HEK293T (cell line): ENCODE results near the gene GRID2.

Source experiments
- CTCF ChIA-PET: fragments of 350-600 bp; formaldehyde crosslinking; extraction: SDS; loops from one replicate; lab custom pipeline; 2021; ENCODE audit warnings: antibody characterized with exemption, inconsistent platforms; lab: Yijun Ruan, JAX
- POLR2A ChIA-PET: fragments of 350-600 bp; formaldehyde crosslinking; extraction: SDS; loops from one replicate; lab custom pipeline; 2020; ENCODE audit warnings: antibody characterized with exemption, inconsistent platforms; lab: Yijun Ruan, JAX
- DNase-seq: peaks from one replicate; pipeline ENCODE4 v3.0.0; 2012; ENCODE audit warnings: mixed read lengths; ENCODE audit errors: extremely low spot score
- ARNT ChIP-seq: fragments of 450-650 bp; IDR thresholded peaks from 2 replicates; pipeline ENCODE4 v1.6.1; 2017; ENCODE audit warnings: mild to moderate bottlenecking
- BHLHE40 ChIP-seq: fragments of 450-650 bp; IDR thresholded peaks from 2 replicates; pipeline ENCODE4 v1.6.1; 2016; ENCODE audit warnings: mild to moderate bottlenecking, moderate library complexity, borderline replicate concordance
- CTBP1 ChIP-seq: fragments of 450-650 bp; IDR thresholded peaks from 2 replicates; pipeline ENCODE4 v1.6.1; 2016; ENCODE audit warnings: borderline replicate concordance
- ELF4 ChIP-seq: fragments of 450-650 bp; IDR thresholded peaks from 2 replicates; pipeline ENCODE4 v1.6.1; 2017; ENCODE audit warnings: antibody characterized with exemption
- FOXA1 ChIP-seq: fragments of 450-650 bp; IDR thresholded peaks from 2 replicates; pipeline ENCODE4 v1.6.1; 2016; ENCODE audit warnings: mild to moderate bottlenecking
- FOXK2 ChIP-seq: fragments of 450-650 bp; IDR thresholded peaks from 2 replicates; pipeline ENCODE4 v1.6.1; 2016; ENCODE audit warnings: mild to moderate bottlenecking
- FOXM1 ChIP-seq: fragments of 450-650 bp; IDR thresholded peaks from 2 replicates; pipeline ENCODE4 v1.6.1; 2017; ENCODE audit warnings: mild to moderate bottlenecking, borderline replicate concordance
- HDGF ChIP-seq: fragments of 450-650 bp; IDR thresholded peaks from 2 replicates; pipeline ENCODE4 v1.6.1; 2017; ENCODE audit warnings: antibody characterized with exemption, borderline replicate concordance
- L3MBTL2 ChIP-seq: fragments of 450-650 bp; conservative IDR thresholded peaks from 2 replicates; pipeline ENCODE4 v1.6.1; 2016; ENCODE audit warnings: mild to moderate bottlenecking
- LEF1 ChIP-seq: fragments of 450-650 bp; IDR thresholded peaks from 2 replicates; pipeline ENCODE4 v1.6.1; 2017; ENCODE audit warnings: mild to moderate bottlenecking, borderline replicate concordance
- NFRKB ChIP-seq: fragments of 450-650 bp; IDR thresholded peaks from 2 replicates; pipeline ENCODE4 v1.6.1; 2016; ENCODE audit warnings: mild to moderate bottlenecking, moderate library complexity
- PKNOX1 ChIP-seq: fragments of 450-650 bp; IDR thresholded peaks from 2 replicates; pipeline ENCODE4 v1.6.1; 2016
- SP1 ChIP-seq: fragments of 450-650 bp; IDR thresholded peaks from 2 replicates; pipeline ENCODE4 v1.6.1; 2017
- SUZ12 ChIP-seq: fragments of 450-650 bp; IDR thresholded peaks from 2 replicates; pipeline ENCODE4 v1.6.1; 2016; ENCODE audit warnings: mild to moderate bottlenecking
- TARDBP ChIP-seq: fragments of 450-650 bp; IDR thresholded peaks from 2 replicates; pipeline ENCODE4 v1.6.1; 2016
- ZNF384 ChIP-seq: fragments of 450-650 bp; IDR thresholded peaks from 2 replicates; pipeline ENCODE4 v1.6.1; 2016

Gene GRID2

GRCh38 chr4:93016350-93016749, 712.6 kb downstream of the GRID2 start:
- POLR2A ChIA-PET = no interaction called here
- CTCF ChIA-PET = no interaction called here
- DNase-seq = no peak
- TF ChIP-seq SP1 (no peak), NFRKB (no peak), BHLHE40 (no peak), L3MBTL2 (no peak), ARNT (no peak), PKNOX1 (no peak), SUZ12 (no peak), ELF4 (no peak), TARDBP (no peak), FOXA1 (no peak), ZNF384 (no peak), LEF1 (no peak), CTBP1 (no peak)

- CTCF ChIA-PET = no interaction called here
Measured at GRCh38 chr4:93018243-93018642, 714.5 kb downstream of the GRID2 start.

GRCh38 chr4:93018806-93019205, 715.0 kb downstream of the GRID2 start:
- POLR2A ChIA-PET = no interaction called here
- DNase-seq = no peak
- TF ChIP-seq FOXM1 (no peak), SP1 (no peak), ZNF384 (no peak), NFRKB (no peak), FOXK2 (no peak)
- CTCF ChIA-PET = no interaction called here

More at GRCh38 chr4:93018243-93018642, 714.5 kb downstream of the GRID2 start:
- POLR2A ChIA-PET = no interaction called here
- no peak for DNase-seq
- TF ChIP-seq PKNOX1 (no peak), ZNF384 (no peak), SUZ12 (no peak), FOXK2 (no peak), BHLHE40 (no peak), ELF4 (no peak), ARNT (no peak), CTBP1 (no peak), FOXA1 (no peak), LEF1 (no peak)

GRCh38 chr4:93029769-93030168, 726.0 kb downstream of the GRID2 start:
- no peak for DNase-seq
- TF ChIP-seq CTBP1 = no peak
- no peak for TF ChIP-seq FOXK2
- TF ChIP-seq NFRKB = no peak
- no peak for TF ChIP-seq ELF4
- TF ChIP-seq FOXA1 = no peak
- no peak for TF ChIP-seq BHLHE40
- TF ChIP-seq ARNT = no peak
- TF ChIP-seq PKNOX1 = no peak
- TF ChIP-seq TARDBP = no peak
- TF ChIP-seq L3MBTL2 = no peak
- POLR2A ChIA-PET = no interaction called here
- CTCF ChIA-PET = no interaction called here

GRCh38 chr4:93030670-93031069, 726.9 kb downstream of the GRID2 start:
- TF ChIP-seq TARDBP (no peak), ARNT (no peak), FOXA1 (no peak), BHLHE40 (no peak), CTBP1 (no peak), NFRKB (no peak)
- ChIA-PET CTCF (interaction anchor here (0.9 kb wide), 1 partner anchor 13 kb away, joined by 6 read pairs; no protein-coding TSS in a partner anchor), POLR2A (no interaction called here)
- no peak for DNase-seq

- ChIA-PET POLR2A (no interaction called here), CTCF (no interaction called here)
- TF ChIP-seq TARDBP (no peak), NFRKB (no peak), ARNT (no peak), SUZ12 (no peak), FOXM1 (no peak), CTBP1 (no peak), ZNF384 (no peak), HDGF (no peak), FOXA1 (no peak)
- DNase-seq = no peak
Measured at GRCh38 chr4:93031431-93032098, 727.8 kb downstream of the GRID2 start.

GRCh38 chr4:93042746-93043145, 739.0 kb downstream of the GRID2 start:
- DNase-seq = no peak
- CTCF ChIA-PET = no interaction called here
- TF ChIP-seq NFRKB (no peak), SP1 (no peak), PKNOX1 (no peak), ELF4 (no peak), FOXK2 (no peak), FOXA1 (no peak), HDGF (no peak), L3MBTL2 (no peak), ZNF384 (no peak), BHLHE40 (no peak), CTBP1 (no peak), FOXM1 (no peak), ARNT (no peak), TARDBP (no peak), LEF1 (no peak), SUZ12 (no peak)
- POLR2A ChIA-PET = no interaction called here
